HG03159 (cell line): ENCODE data around the gene HECW1.
"Not testable (repeated sequence)": the region's sequence is repeated elsewhere in the genome, so short reads cannot be mapped to it uniquely, and the experiment has no call there.

ENCODE experiments used
- ATAC-seq: cut with Tn5 transposase; IDR thresholded peaks from one replicate; pipeline ENCODE4 v1.9.1; 2021; ENCODE audit warnings: mild to moderate bottlenecking, moderate library complexity; ENCODE audit not compliant: unreplicated experiment

HECW1 gene

GRCh38 chr7:43590862-43591557 lies 478.6 kb downstream of the HECW1 start:
- ATAC-seq: peak; percentile 74

DNA sequence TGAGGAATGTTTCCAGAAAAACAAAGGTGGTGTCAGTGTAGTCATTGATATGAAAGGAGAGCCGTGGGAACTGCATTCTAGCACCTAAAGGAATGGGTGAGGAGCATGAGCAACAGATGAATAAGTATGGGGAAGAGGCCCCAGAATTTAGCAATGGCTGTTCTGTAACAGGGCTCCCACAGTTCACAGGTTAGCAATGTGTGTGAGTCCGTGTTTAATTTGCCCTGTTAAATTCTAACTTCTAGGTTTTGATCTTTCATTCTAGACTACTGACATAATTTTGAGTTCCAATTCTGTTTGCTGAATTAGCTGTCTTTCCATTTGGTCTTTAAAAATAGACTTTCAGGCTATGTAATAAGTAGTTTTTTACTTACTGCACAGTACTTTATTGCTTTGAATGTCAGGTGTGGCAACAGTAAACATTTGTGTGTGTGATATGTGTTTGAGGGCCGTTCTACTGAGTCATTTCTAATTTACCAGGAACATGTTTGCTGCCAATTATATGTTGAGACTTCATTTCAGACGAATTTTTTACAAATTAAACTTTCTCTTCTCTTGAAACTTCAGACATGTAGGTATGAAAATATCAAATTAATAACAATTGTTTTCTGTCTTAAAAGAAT lies 479.2 kb downstream of the HECW1 start:
- no peak for ATAC-seq

DNA sequence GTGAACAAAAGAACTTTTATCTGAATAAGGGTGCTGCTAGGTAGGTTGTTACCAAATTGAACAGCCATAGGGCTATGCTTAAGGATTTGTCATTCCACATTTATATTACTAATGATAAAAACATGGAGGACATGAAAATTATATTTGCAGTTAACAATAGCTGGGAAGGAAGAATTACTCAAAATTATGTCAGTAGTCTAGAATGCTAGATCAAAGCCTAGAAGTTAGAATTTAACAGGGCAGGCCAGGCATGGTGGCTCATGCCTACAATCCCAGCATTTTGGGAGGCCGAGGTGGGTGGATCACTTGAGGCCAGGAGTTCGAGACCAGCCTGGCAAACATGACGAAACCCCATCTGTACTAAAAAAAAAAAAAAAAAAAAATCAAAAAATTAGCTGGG lies 479.9 kb downstream of the HECW1 start:
- no peak for ATAC-seq

- no peak for ATAC-seq
These were observed 480.6 kb downstream of the HECW1 start for GRCh38 chr7:43593010-43593409.

- ATAC-seq: no peak
These were observed 481.6 kb downstream of the HECW1 start for GRCh38 chr7:43594020-43594419.

GRCh38 chr7:43596426-43596825 lies 484.0 kb downstream of the HECW1 start:
- not testable (repeated sequence) for ATAC-seq

- no peak for ATAC-seq
These were observed 487.6 kb downstream of the HECW1 start for GRCh38 chr7:43600056-43600455.

- ATAC-seq: no peak
These were observed 489.8 kb downstream of the HECW1 start for GRCh38 chr7:43602256-43602655.

DNA sequence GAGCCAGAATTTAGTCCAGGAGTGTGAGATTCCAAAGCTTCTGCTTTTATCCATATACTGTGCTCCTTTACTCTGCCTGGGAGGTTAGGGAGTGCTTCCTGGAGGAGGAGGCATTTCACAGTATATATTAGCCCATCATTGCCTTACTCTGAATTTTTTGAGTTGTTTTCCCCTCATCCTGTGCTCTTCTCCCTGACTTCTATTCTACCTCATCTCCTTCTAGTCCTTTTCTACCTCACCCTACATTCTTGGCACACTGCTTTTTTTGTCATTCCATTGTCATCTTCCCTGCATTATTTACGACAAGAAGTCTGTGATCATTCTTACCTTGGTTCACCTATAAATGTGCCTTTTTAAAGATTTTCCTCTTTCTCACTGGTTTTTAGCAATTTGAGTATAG lies 491.8 kb downstream of the HECW1 start:
- ATAC-seq: no peak

DNA sequence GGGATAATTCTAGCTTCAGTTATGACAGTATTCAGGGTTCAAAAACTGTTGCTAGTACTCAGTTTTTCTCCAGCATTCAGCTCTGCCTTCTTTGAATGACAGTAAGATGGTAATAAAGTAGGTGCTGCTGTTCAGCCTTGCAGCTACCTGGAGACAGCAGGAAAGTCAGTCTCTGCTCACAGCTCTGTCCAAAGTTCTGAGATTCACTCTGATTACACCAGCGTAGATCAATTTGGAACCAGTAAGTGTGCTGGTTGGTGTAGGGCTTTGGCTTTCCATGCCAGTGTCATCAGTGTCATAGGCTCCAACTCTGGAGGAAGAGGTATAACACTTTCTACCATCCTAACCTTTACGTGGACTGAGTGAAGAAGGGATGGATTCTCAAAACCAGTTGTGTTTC lies 496.6 kb downstream of the HECW1 start:
- ATAC-seq: no peak

- ATAC-seq: no peak
These were observed 499.7 kb downstream of the HECW1 start for GRCh38 chr7:43612128-43612527.

GRCh38 chr7:43612599-43613589 lies 500.4 kb downstream of the HECW1 start:
- peak; percentile 60 for ATAC-seq
